BLaER1 (cell line): ENCODE data around the gene GALR3.

Experiments
- H3K27ac ChIP-seq: shearing (Covaris generic); formaldehyde crosslinking; 2 replicates; pipeline ENCODE4 v1.8.1; 2022
- H3K27me3 ChIP-seq: shearing (Covaris generic); formaldehyde crosslinking; 2 replicates; pipeline ENCODE4 v1.8.1; 2022
- H3K36me3 ChIP-seq: shearing (Covaris generic); formaldehyde crosslinking; 2 replicates; pipeline ENCODE4 v1.8.1; 2022
- H3K4me1 ChIP-seq: shearing (Covaris generic); formaldehyde crosslinking; 2 replicates; pipeline ENCODE4 v1.8.1; 2022
- H3K4me2 ChIP-seq: shearing (Covaris generic); formaldehyde crosslinking; 2 replicates; pipeline ENCODE4 v1.8.1; 2022
- H3K4me3 ChIP-seq: shearing (Covaris generic); formaldehyde crosslinking; 2 replicates; pipeline ENCODE4 v1.8.1; 2022
- H3K9ac ChIP-seq: shearing (Covaris generic); formaldehyde crosslinking; 2 replicates; pipeline ENCODE4 v1.8.1; 2022
- H3K9me3 ChIP-seq: shearing (Covaris generic); formaldehyde crosslinking; 2 replicates; pipeline ENCODE4 v1.8.1; 2022
- H4K20me1 ChIP-seq: shearing (Covaris generic); formaldehyde crosslinking; 2 replicates; pipeline ENCODE4 v1.8.1; 2022
- Cebpa-rat ChIP-seq: shearing (Covaris generic); IDR thresholded peaks from 2 replicates; pipeline ENCODE4 v1.8.1; 2022

Gene GALR3

DNA sequence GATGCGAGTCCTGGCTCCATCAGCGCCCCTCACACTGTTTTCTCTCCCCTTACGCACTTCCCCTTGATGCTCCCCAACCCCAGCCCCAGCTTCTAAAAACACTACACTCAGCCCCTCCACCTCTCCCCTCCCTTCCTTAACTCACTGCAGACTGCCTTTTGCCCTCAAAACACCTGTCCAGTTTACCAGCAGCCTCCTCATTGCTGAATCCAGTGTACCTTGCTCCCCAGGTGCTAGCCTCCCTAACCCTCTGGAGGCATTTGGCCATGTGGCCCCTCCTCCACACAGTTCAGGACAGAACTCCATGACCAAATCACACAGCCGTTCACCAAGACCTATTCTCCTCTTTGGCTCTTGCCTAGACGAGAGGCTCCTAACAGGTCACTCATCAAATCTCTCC, 2.8 kb upstream of the GALR3 start:
- Histone ChIP-seq H3K4me2 (no peak overlapping the region), H3K27me3 (peaks cover 81% of the 10 kb centered on the region), H3K9me3 (no peaks in the 10 kb centered on the region), H3K27ac (no peak overlapping the region), H3K4me3 (no peak overlapping the region), H3K4me1 (peaks cover 10% of the 10 kb centered on the region), H4K20me1 (peaks cover 14% of the 10 kb centered on the region; the same call in 1 of the 2 replicates), H3K36me3 (peaks cover 9% of the 10 kb centered on the region; the same call in 1 of the 2 replicates), H3K9ac (no peak overlapping the region)
- no peak for TF ChIP-seq Cebpa-rat

DNA sequence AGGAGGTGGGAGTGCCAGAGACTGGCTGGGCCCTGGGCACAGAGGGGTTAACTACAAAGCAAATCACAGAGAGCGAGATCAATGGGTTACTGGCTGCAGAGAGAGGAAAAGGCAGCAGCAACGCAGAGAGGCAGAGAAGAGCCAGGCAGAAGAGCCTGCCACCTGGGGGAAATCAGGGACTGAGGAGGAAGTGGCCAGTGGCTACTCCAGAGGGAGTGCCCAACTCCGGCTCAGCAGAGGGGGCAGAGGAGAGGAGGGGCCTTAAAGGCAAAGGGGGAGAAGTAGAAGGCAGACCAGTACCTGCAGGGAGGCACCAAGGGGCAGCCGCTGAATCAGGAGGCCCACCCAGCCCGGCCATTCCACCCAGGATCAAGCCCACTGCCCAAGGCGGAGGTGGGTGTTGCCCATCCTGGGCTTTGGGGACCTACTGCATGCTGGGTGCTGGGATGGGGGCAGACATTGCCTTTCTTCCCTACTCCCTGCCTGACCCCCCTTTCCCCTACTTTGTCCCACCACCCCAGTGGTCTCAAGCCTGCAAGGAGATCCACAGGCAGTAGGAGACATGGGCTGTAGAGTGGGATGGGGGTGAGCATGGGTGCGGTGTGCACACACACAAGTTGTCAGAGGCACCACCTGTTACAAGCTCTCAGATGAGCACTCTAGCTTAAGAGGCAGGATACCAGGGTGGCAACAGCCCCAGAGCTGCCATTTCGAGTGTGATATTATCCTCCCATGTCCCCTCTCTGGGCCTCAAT, 926 bp upstream of the GALR3 start:
- H3K36me3 ChIP-seq = peaks cover 6% of the 10 kb centered on the region; the same call in 1 of the 2 replicates
- H3K4me1 ChIP-seq = peaks cover 10% of the 10 kb centered on the region
- H3K9me3 ChIP-seq = no peaks in the 10 kb centered on the region
- TF ChIP-seq Cebpa-rat = no peak
- peaks cover 15% of the 10 kb centered on the region; the same call in 1 of the 2 replicates for H4K20me1 ChIP-seq
- no peak overlapping the region for H3K4me3 ChIP-seq
- no peak overlapping the region for H3K9ac ChIP-seq
- H3K27me3 ChIP-seq = peaks cover 85% of the 10 kb centered on the region
- no peak overlapping the region for H3K27ac ChIP-seq
- peak overlapping the region; percentile 5; the same call in 1 of the 2 replicates for H3K4me2 ChIP-seq

DNA sequence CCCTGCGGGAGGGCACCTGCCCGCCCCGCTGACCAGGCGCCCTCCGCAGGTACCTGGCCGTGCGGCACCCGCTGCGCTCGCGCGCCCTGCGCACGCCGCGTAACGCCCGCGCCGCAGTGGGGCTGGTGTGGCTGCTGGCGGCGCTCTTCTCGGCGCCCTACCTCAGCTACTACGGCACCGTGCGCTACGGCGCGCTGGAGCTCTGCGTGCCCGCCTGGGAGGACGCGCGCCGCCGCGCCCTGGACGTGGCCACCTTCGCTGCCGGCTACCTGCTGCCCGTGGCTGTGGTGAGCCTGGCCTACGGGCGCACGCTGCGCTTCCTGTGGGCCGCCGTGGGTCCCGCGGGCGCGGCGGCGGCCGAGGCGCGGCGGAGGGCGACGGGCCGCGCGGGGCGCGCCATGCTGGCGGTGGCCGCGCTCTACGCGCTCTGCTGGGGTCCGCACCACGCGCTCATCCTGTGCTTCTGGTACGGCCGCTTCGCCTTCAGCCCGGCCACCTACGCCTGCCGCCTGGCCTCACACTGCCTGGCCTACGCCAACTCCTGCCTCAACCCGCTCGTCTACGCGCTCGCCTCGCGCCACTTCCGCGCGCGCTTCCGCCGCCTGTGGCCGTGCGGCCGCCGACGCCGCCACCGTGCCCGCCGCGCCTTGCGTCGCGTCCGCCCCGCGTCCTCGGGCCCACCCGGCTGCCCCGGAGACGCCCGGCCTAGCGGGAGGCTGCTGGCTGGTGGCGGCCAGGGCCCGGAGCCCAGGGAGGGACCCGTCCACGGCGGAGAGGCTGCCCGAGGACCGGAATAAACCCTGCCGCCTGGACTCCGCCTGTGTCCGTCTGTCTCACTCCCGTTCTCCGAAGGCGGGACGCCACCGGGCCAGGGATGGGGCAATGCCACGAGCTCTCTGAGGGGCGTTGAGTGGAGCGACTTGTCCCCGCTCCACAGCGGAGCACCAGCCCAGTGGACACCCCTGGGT, 1.8 kb downstream of the GALR3 start:
- peaks cover 24% of the 10 kb centered on the region for H3K36me3 ChIP-seq
- peaks cover 58% of the 10 kb centered on the region for H3K27me3 ChIP-seq
- H3K9ac ChIP-seq = no peak overlapping the region
- H3K27ac ChIP-seq = no peak overlapping the region
- no peak overlapping the region for H3K4me2 ChIP-seq
- no peaks in the 10 kb centered on the region for H3K4me1 ChIP-seq
- no peak overlapping the region for H3K4me3 ChIP-seq
- H4K20me1 ChIP-seq = 0 out of 2 replicates have a peak, but pooled peaks cover 4% of the 10 kb centered on the region
- no peak for TF ChIP-seq Cebpa-rat
- H3K9me3 ChIP-seq = no peaks in the 10 kb centered on the region

DNA sequence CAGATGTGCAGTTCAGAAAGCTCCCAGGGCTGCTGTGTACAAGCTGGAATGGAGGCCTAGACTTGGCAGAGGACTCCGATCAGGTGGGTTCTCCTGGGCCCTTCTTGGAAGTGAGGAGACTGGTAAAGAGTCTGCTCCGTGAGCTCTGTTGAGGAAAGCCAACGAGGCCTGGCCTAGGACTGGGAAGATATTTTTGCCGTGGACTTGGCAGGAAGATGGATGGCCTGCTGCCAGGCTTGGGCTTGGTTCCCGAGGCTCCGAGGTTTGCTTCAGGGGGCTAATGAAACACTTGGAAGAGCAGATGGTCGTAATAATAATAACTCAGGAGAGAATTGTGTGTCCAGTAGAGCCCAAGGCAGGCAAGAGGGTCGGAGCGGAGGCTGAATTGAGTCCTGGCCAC, 3.9 kb downstream of the GALR3 start:
- Histone ChIP-seq H3K27ac (no peak overlapping the region), H4K20me1 (0 out of 2 replicates have a peak, but pooled peaks cover 4% of the 10 kb centered on the region), H3K36me3 (peaks cover 45% of the 10 kb centered on the region), H3K4me1 (no peaks in the 10 kb centered on the region), H3K9ac (no peak overlapping the region), H3K9me3 (no peaks in the 10 kb centered on the region), H3K4me2 (no peak overlapping the region), H3K4me3 (no peak overlapping the region), H3K27me3 (peaks cover 38% of the 10 kb centered on the region)
- TF ChIP-seq Cebpa-rat = no peak

DNA sequence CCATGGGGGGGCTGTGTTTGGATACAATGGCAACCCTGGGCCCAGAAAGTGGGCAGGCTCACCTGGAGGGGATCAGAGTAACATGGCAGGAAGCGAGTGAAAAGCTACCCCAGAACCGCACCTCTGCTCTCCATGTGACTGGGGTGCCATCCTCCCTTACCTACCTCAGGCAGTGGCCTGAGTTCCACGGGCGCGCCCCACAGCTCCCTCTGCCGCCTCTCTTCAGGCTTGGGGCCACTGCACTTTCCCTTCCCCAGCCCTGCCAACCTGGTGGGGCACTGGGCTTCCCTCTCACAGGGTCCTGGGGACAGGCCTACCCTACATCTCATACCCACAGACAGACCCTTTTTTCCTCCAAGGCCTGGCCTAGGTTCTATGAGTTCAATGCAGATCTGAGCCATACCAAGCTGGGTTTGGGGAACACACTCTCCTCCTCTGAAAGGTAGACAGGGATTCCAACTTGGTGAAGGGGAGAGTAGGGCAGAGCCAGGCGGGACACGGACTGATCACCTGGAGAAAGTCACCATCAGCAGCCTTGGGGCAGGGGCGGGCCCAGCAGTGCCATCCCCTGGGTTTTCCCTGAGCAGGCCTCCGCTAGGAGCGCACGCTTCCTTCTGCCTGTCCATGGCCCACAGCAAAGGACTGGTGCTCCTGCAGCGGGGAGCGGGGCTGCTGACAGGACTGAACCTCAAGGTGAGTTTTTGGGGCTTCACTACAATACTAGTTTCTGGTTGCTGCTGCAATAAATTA, 7.1 kb downstream of the GALR3 start:
- H3K4me1 ChIP-seq = no peaks in the 10 kb centered on the region
- H4K20me1 ChIP-seq = 0 out of 2 replicates have a peak, but pooled peaks cover 2% of the 10 kb centered on the region
- H3K27me3 ChIP-seq = peaks cover 6% of the 10 kb centered on the region
- no peak overlapping the region for H3K9ac ChIP-seq
- H3K4me3 ChIP-seq = no peak overlapping the region
- no peaks in the 10 kb centered on the region for H3K9me3 ChIP-seq
- H3K27ac ChIP-seq = no peak overlapping the region
- TF ChIP-seq Cebpa-rat = no peak
- no peak overlapping the region for H3K4me2 ChIP-seq
- H3K36me3 ChIP-seq = peaks cover 77% of the 10 kb centered on the region

DNA sequence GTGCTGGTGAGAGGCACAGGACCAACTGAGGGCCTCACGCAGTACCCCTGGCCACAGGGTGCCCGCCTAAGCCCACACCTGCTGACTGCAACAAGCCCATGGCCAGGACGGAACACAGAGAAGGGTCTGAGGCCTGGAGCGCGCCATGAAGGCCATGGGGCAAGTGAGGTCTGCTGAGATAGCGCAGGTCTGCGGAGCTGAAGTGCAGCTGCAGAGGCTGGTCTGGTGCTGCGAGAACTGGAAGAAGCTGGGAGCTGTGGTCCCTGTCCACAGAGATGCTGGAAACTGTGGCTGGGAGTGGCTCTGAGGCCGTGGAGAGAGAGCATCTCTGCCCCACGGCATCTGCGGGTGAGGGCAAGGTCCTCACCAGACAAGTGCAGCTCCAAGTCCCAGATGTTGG, 8.3 kb downstream of the GALR3 start:
- no peak overlapping the region for H3K4me2 ChIP-seq
- H3K27ac ChIP-seq = no peak overlapping the region
- H3K36me3 ChIP-seq = peaks cover 87% of the 10 kb centered on the region
- H4K20me1 ChIP-seq = no peaks in the 10 kb centered on the region
- no peaks in the 10 kb centered on the region for H3K27me3 ChIP-seq
- H3K4me3 ChIP-seq = no peak overlapping the region
- no peak overlapping the region for H3K9ac ChIP-seq
- no peaks in the 10 kb centered on the region for H3K9me3 ChIP-seq
- no peak for TF ChIP-seq Cebpa-rat
- H3K4me1 ChIP-seq = no peaks in the 10 kb centered on the region

DNA sequence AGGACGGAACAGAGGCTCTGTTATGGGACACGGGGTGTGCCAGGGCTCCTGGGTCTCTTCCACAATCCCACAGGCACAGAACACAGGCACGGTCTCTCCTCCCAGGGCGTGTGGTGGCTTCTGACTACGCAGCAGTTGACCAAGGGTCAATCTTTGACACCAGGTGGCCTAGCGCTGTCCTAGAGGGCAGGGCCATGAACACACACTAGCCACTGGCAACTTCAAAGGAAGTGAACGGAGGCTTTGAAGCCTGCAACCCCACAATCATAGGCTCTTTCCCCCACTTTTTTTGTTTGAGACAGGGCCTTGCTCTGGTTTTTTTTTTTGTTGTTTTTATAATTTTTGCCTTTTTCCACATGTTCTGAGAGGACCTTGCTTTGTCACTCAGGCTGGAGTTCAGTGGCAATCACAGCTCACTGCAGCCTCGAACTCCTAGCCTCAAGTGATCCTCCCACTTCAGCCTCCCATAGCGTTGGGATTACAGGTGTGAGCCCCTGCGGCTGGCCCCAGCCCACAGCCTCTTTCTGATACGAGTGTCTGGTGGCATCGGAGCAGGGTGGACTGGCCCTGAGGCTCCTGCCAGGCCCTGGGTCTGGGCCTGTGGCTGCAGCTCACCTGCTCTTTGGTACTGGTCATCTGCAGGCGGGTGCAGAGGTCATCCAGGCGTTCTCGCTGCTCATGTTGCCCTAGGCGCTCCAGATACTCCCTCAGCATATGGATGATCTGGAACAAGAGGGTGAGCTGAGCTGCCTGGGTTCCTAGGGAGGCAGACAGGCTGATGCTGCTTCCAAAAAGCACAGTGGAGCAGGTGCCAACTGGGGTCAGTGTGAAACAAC, 9.1 kb downstream of the GALR3 start:
- Histone ChIP-seq H3K27ac (no peak overlapping the region), H3K4me2 (no peak overlapping the region), H3K9ac (no peak overlapping the region), H3K9me3 (no peaks in the 10 kb centered on the region), H3K27me3 (no peaks in the 10 kb centered on the region), H4K20me1 (no peaks in the 10 kb centered on the region), H3K4me3 (no peak overlapping the region), H3K36me3 (peaks cover 88% of the 10 kb centered on the region), H3K4me1 (no peaks in the 10 kb centered on the region)
- no peak for TF ChIP-seq Cebpa-rat

DNA sequence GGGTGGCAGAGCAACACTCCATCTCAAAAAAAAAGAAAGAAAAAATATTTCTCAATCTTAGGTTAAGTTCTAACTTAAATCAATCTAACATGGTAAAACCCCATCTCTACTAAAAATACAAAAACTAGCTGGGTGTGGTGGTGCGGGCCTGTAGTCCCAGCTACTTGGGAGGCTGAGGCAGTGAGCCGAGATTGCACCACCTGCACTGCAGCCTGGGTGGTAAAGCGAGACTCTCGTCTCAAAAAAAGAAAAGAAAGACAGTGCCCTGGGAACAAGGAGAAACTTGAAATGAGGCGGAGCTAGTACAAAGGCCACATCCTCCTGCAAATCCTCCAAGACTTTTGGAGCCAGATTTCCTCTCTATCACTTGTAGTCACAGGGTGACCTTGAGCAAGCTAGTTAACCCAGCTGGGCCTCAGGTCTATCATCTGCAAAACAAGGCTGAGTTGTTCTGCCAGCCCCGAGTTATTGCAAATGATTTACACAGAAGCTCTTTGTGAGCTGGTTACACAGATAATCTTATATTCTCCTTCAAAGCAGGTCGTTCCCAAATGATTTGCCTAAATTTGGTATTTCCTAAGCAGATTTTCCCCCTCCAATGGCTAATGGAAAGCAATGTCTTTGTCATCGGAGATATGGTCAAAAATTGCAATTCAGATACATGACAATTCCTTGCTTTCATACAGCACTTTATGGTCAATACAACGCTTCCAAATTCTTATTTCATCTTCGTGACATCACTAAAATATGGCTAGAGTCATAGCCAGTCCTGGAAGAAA, 19.0 kb downstream of the GALR3 start:
- Histone ChIP-seq H3K4me2 (peak overlapping the region; percentile 88), H3K4me3 (no peak overlapping the region), H4K20me1 (peaks cover 22% of the 10 kb centered on the region), H3K9ac (no peak overlapping the region), H3K27ac (no peak overlapping the region), H3K27me3 (no peaks in the 10 kb centered on the region), H3K9me3 (peaks cover 8% of the 10 kb centered on the region), H3K4me1 (peaks cover 17% of the 10 kb centered on the region), H3K36me3 (peaks cover 37% of the 10 kb centered on the region)
- TF ChIP-seq Cebpa-rat = no peak
